H1 (cell line): ENCODE data around the gene SIX5. TPM values are rescaled to one million over a fixed set of nuclear protein-coding genes. Genes with fewer than 3 reads are reported as not detected.

ENCODE experiments used
- CTCF ChIA-PET: fragments of 300-600 bp; sonication (Branson Sonifier 250); formaldehyde crosslinking; loops from one replicate; lab custom pipeline; 2021; ENCODE audit not compliant: partially characterized antibody; lab: Charles Lee
- POLR2A ChIA-PET: fragments of 300-600 bp; sonication (Branson Sonifier 250); formaldehyde crosslinking; loops from one replicate; lab custom pipeline; 2021; ENCODE audit warnings: inconsistent platforms; ENCODE audit not compliant: partially characterized antibody; lab: Charles Lee
- DNase-seq, 2 experiments: peaks; one replicate each; pipeline versions ENCODE4 v3.0.0 to v3.0.0-alpha.2; 2010 to 2022; ENCODE audit warnings: low spot score in 2 of 2, low read depth in 1 of 2, mixed read lengths in 1 of 2
- FAIRE-seq: peaks from 2 replicates; lab custom pipeline; 2011; peaks lifted over from hg19 to GRCh38; lab: Jason Lieb, UNC
- H2AFZ ChIP-seq: 2 replicates; pipeline ENCODE4 v1.8.1; 2012; ENCODE audit warnings: low read length, inconsistent platforms
- H2AK5ac ChIP-seq: 2 replicates; pipeline ENCODE4 v1.6.1; 2013; ENCODE audit warnings: low read depth, low read length
- H2BK120ac ChIP-seq: replicated peaks from 2 replicates; pipeline ENCODE3; 2013; ENCODE audit warnings: low read depth, low read length, inconsistent platforms
- H2BK12ac ChIP-seq: 2 replicates; pipeline ENCODE4 v1.6.1; 2013; ENCODE audit warnings: low read depth, low read length
- H2BK15ac ChIP-seq: 2 replicates; pipeline ENCODE4 v1.6.1; 2013; ENCODE audit warnings: low read length
- H2BK20ac ChIP-seq: 2 replicates; pipeline ENCODE4 v1.6.1; 2013; ENCODE audit warnings: low read length
- H2BK5ac ChIP-seq: 2 replicates; pipeline ENCODE4 v1.6.1; 2013; ENCODE audit warnings: low read depth, low read length
- H3K14ac ChIP-seq: 2 replicates; pipeline ENCODE4 v1.6.1; 2013; ENCODE audit warnings: inconsistent platforms; ENCODE audit not compliant: insufficient read length
- H3K18ac ChIP-seq: 2 replicates; pipeline ENCODE4 v1.6.1; 2013; ENCODE audit warnings: low read length; ENCODE audit errors: extremely low read depth
- H3K23ac ChIP-seq: 2 replicates; pipeline ENCODE4 v1.6.1; 2013; ENCODE audit warnings: inconsistent platforms; ENCODE audit not compliant: insufficient read length
- H3K23me2 ChIP-seq: 2 replicates; pipeline ENCODE4 v1.6.1; 2013; ENCODE audit warnings: low read depth, low read length
- H3K27ac ChIP-seq: 2 replicates; pipeline ENCODE4 v1.6.1; 2011; ENCODE audit warnings: low read depth, low read length, inconsistent platforms
- H3K27me3 ChIP-seq, 4 experiments: replicated peaks in 1 of 4; 1 replicate in 1 of 4; 2 replicates in 3 of 4; pipeline versions ENCODE4 v1.6.1 to v1.8.1; 2011 to 2013; ENCODE audit warnings: low read length in 3 of 4, mild to moderate bottlenecking in 3 of 4, inconsistent platforms in 2 of 4, mixed read lengths in 2 of 4, moderate library complexity in 1 of 4; ENCODE audit not compliant: control insufficient read depth in 3 of 4, insufficient read depth in 3 of 4; ENCODE audit errors: extremely low read depth in 1 of 4
- H3K36me3 ChIP-seq, 4 experiments: 2 replicates each; pipeline versions ENCODE4 v1.6.1 to v1.8.1; 2011 to 2013; ENCODE audit warnings: mild to moderate bottlenecking in 4 of 4, low read length in 3 of 4, moderate library complexity in 2 of 4, control low read depth in 1 of 4, inconsistent platforms in 1 of 4; ENCODE audit not compliant: insufficient read depth in 4 of 4, control insufficient read depth in 2 of 4
- H3K4ac ChIP-seq: replicated peaks from 2 replicates; pipeline ENCODE3; 2013; ENCODE audit warnings: low read length, low read depth, mixed read lengths, inconsistent platforms; ENCODE audit not compliant: insufficient read length
- H3K4me1 ChIP-seq, 4 experiments: replicated peaks in 1 of 4; 1 replicate in 1 of 4; 2 replicates in 3 of 4; pipeline versions ENCODE4 v1.6.1 to v1.8.1; 2011 to 2013; ENCODE audit warnings: low read length in 3 of 4, inconsistent platforms in 2 of 4, mixed read lengths in 1 of 4; ENCODE audit not compliant: insufficient read depth in 4 of 4, control insufficient read depth in 3 of 4
- H3K4me2 ChIP-seq, 2 experiments: 2 replicates each; pipeline versions ENCODE4 v1.6.1 to v1.8.1; 2011 to 2013; ENCODE audit warnings: low read depth in 2 of 2, low read length in 2 of 2, control low read depth in 1 of 2, inconsistent platforms in 1 of 2, mild to moderate bottlenecking in 1 of 2; ENCODE audit not compliant: insufficient read depth in 1 of 2
- H3K4me3 ChIP-seq, 4 experiments: fragments of 200-600, 300-600 bp in 1 of 4; sonication (generic), shearing (Covaris generic), sonication (Bioruptor Twin) in 1 of 4; 2 replicates each; pipeline versions ENCODE4 v1.5.1 to v1.8.1; 2011 to 2016; ENCODE audit warnings: low read length in 4 of 4, low read depth in 3 of 4, control low read depth in 2 of 4, inconsistent platforms in 2 of 4, mild to moderate bottlenecking in 2 of 4, mixed read lengths in 1 of 4, moderate library complexity in 1 of 4; ENCODE audit not compliant: insufficient read depth in 2 of 4; ENCODE audit errors: extremely low read depth in 1 of 4
- H3K56ac ChIP-seq: replicated peaks from 2 replicates; pipeline ENCODE3; 2013; ENCODE audit warnings: low read depth, mild to moderate bottlenecking, mixed read lengths, low read length, inconsistent platforms; ENCODE audit not compliant: insufficient read length
- H3K79me1 ChIP-seq: 2 replicates; pipeline ENCODE4 v1.6.1; 2013; ENCODE audit warnings: low read depth, low read length, control low read depth
- H3K79me2 ChIP-seq, 2 experiments: 2 replicates each; pipeline versions ENCODE4 v1.6.1 to v1.8.1; 2012 to 2013; ENCODE audit warnings: low read length in 2 of 2, mild to moderate bottlenecking in 2 of 2, inconsistent platforms in 1 of 2; ENCODE audit not compliant: insufficient read depth in 2 of 2, control insufficient read depth in 1 of 2
- H3K9ac ChIP-seq, 4 experiments: replicated peaks in 1 of 4; 1 replicate in 1 of 4; 2 replicates in 3 of 4; pipeline versions ENCODE4 v1.6.1 to v1.8.1; 2011 to 2013; ENCODE audit warnings: low read depth in 3 of 4, low read length in 3 of 4, control low read depth in 2 of 4, mild to moderate bottlenecking in 2 of 4, moderate library complexity in 2 of 4, inconsistent platforms in 1 of 4; ENCODE audit errors: extremely low read depth in 1 of 4
- H3K9me3 ChIP-seq, 2 experiments: 2 replicates each; pipeline versions ENCODE4 v1.6.1 to v1.8.1; 2012 to 2013; ENCODE audit warnings: mild to moderate bottlenecking in 2 of 2, moderate library complexity in 2 of 2, control low read depth in 1 of 2, inconsistent platforms in 1 of 2, low read depth in 1 of 2, low read length in 1 of 2, mixed read lengths in 1 of 2; ENCODE audit not compliant: insufficient read depth in 2 of 2
- H4K20me1 ChIP-seq, 2 experiments: replicated peaks in 1 of 2; 2 replicates each; pipeline versions ENCODE3 to v1.8.1; 2011 to 2013; ENCODE audit warnings: inconsistent platforms in 2 of 2, low read length in 2 of 2, mild to moderate bottlenecking in 1 of 2; ENCODE audit not compliant: insufficient read depth in 2 of 2, control insufficient read depth in 1 of 2
- H4K5ac ChIP-seq: 2 replicates; pipeline ENCODE4 v1.6.1; 2013; ENCODE audit warnings: low read length, low read depth, mixed read lengths, inconsistent platforms; ENCODE audit not compliant: insufficient read length
- H4K8ac ChIP-seq: 2 replicates; pipeline ENCODE4 v1.8.0; 2013; ENCODE audit warnings: mild to moderate bottlenecking, moderate library complexity, low read length, inconsistent platforms; ENCODE audit not compliant: insufficient read depth; ENCODE audit errors: extremely low read depth
- H4K91ac ChIP-seq: replicated peaks from 2 replicates; pipeline ENCODE3; 2013; ENCODE audit warnings: low read length, mixed read lengths, inconsistent platforms; ENCODE audit not compliant: insufficient read length
- CBX5 ChIP-seq: fragments of 300-800, 300-1000 bp; sonication (generic); IDR thresholded peaks from 2 replicates; pipeline ENCODE4 v1.7.1; 2016; ENCODE audit warnings: antibody characterized with exemption, low read length, low read depth
- HDAC2 ChIP-seq, 2 experiments: fragments of 300-600 bp in 1 of 2; sonication (generic) in 1 of 2; IDR thresholded peaks; 2 replicates each; pipeline ENCODE4 v1.6.1; 2011 to 2012; ENCODE audit warnings: low read depth in 2 of 2, low read length in 2 of 2, mild to moderate bottlenecking in 2 of 2, moderate library complexity in 2 of 2, borderline replicate concordance in 1 of 2, inconsistent platforms in 1 of 2
- PHF8 ChIP-seq: fragments of 200-600 bp; sonication (generic); conservative IDR thresholded peaks from 2 replicates; pipeline ENCODE4 v1.7.1; 2012; ENCODE audit warnings: low read depth, mild to moderate bottlenecking, inconsistent platforms, low read length, moderate library complexity
- POU5F1 ChIP-seq: IDR thresholded peaks from 2 replicates; pipeline ENCODE4 v1.6.1; 2011; ENCODE audit warnings: low read depth, mild to moderate bottlenecking, low read length, moderate library complexity
- RBBP5 ChIP-seq: IDR thresholded peaks from 2 replicates; pipeline ENCODE4 v1.7.1; 2012; ENCODE audit warnings: low read depth, mild to moderate bottlenecking, inconsistent platforms, low read length, moderate library complexity, borderline replicate concordance
- RFX5 ChIP-seq: IDR thresholded peaks from 2 replicates; pipeline ENCODE4 v1.6.1; 2011; ENCODE audit warnings: low read depth, low read length, improper control_type of control experiment, borderline replicate concordance
- RXRA ChIP-seq: IDR thresholded peaks from 2 replicates; pipeline ENCODE4 v1.6.1; 2011; ENCODE audit warnings: low read depth, mild to moderate bottlenecking, low read length, moderate library complexity; ENCODE audit not compliant: insufficient read depth
- TAF1 ChIP-seq: IDR thresholded peaks from 2 replicates; pipeline ENCODE4 v1.6.1; 2011; ENCODE audit warnings: mild to moderate bottlenecking, low read depth, low read length
- TAF7 ChIP-seq: optimal IDR thresholded peaks from 2 replicates; pipeline ENCODE3; 2011; ENCODE audit warnings: low read depth, mild to moderate bottlenecking, inconsistent platforms, low read length, moderate library complexity, borderline replicate concordance
- TBP ChIP-seq: IDR thresholded peaks from 2 replicates; pipeline ENCODE4 v1.6.1; 2011; ENCODE audit warnings: low read depth, low read length, improper control_type of control experiment
- WGBS, 2 experiments: shearing (Covaris generic) in 1 of 2; methylation state at CpG; one replicate each; pipeline versions ENCODE4 v1.1.6 to v1.1.7; 2013 to 2015; ENCODE audit warnings: low lambda C conversion rate in 2 of 2, mixed read lengths in 2 of 2, inconsistent platforms in 1 of 2, low coverage in 1 of 2, missing lambda C conversion rate in 1 of 2; ENCODE audit not compliant: insufficient replicate concordance in 2 of 2, insufficient coverage in 1 of 2, insufficient read length in 1 of 2; ENCODE audit errors: extremely low coverage in 1 of 2, missing lambda C conversion rate in 1 of 2; 5-methylcytosine and 5-hydroxymethylcytosine counted together
- polyA plus RNA-seq, 7 experiments: library from polyadenylated mRNA; depleted of rRNA in 3 of 7; stranded (reverse) in 5 of 7; unstranded in 2 of 7; fragments of >200 nt in 5 of 7; fragments of 200-250 nt in 2 of 7; gene quantifications; 1 replicate in 5 of 7; 2 replicates in 1 of 7; 4 replicates in 1 of 7; pipeline versions ENCODE4 v1.2.1 to v1.2.3, GENCODE V29; 2011 to 2013; ENCODE audit warnings: missing spikeins in 2 of 7, mixed read lengths in 2 of 7
- total RNA-seq: library from RNA; stranded (reverse); fragmentation: NEBNext Ultra II Directional; extraction: Animal tissue kit (Norgen Biotek cat#: 25700); gene quantifications from 2 replicates; pipeline ENCODE4 v1.2.1, GENCODE V29; 2021

The SIX5 gene
- total and polyA plus RNA-seq, 2 of the 8 experiments (the other 6 are each of a cell fraction or from before 2014, with no cell fraction given) = 20.9 to 24.2 TPM

GRCh38 chr19:45792470-45793177 is 23.6 kb upstream of the SIX5 start, which contains the start of gene DMWD:
Gene DMWD, minus strand, starts transcription at chr19:45792845. Its CDS starts 89 bp downstream, at chr19:45792756.
- Histone ChIP-seq H2BK5ac (no peak within 1 kb of the TSS), H2BK15ac (no peak within 1 kb of the TSS), H3K9ac (peak within 1 kb of the TSS; percentile 80 to 98 (median 92)), H2BK120ac (no peak within 1 kb of the TSS), H3K14ac (no peak within 1 kb of the TSS), H3K9me3 (no peaks in the 10 kb centered on the region), H4K8ac (peak within 1 kb of the TSS; percentile 98), H3K56ac (peak within 1 kb of the TSS; percentile 92), H2BK12ac (0 out of 2 replicates have a peak within 1 kb of the TSS, but pooled peaks have one; percentile 31), H3K4ac (no peak within 1 kb of the TSS), H2BK20ac (no peak within 1 kb of the TSS), H3K79me1 (peaks cover 10% of the 10 kb centered on the region), H3K23me2 (peaks cover 4% of the 10 kb centered on the region; the same call in 1 of the 2 replicates), H3K27ac (peak within 1 kb of the TSS; percentile 83; the same call in 1 of the 2 replicates), H4K20me1 (peaks cover 0 to 7% of the 10 kb centered on the region in 2 experiments), H4K5ac (peak within 1 kb of the TSS; percentile 75), H3K79me2 (peaks cover 0 to 12% of the 10 kb centered on the region in 2 experiments; a peak in 2 of 4 replicates), H3K4me3 (peak within 1 kb of the TSS; percentile 67 to 100 (median 86)), H4K91ac (no peak within 1 kb of the TSS), H3K27me3 (no peaks in the 10 kb centered on the region), H3K4me2 (peak within 1 kb of the TSS; percentile 95 to 99), H3K4me1 (peaks cover 0 to 6% (median 4%) of the 10 kb centered on the region in 4 experiments; a peak in 3 of 7 replicates), H2AFZ (no peak within 1 kb of the TSS; the same call in 1 of the 2 replicates), H3K36me3 (peaks cover 0 to 14% (median 10%) of the 10 kb centered on the region in 4 experiments; a peak in 6 of 8 replicates), H2AK5ac (no peak within 1 kb of the TSS), H3K18ac (no peak within 1 kb of the TSS; the same call in 1 of the 2 replicates), H3K23ac (no peak within 1 kb of the TSS)
- peak; percentile 97 to 100 for DNase-seq
- POLR2A ChIA-PET = interaction anchor here (0.6 to 4.3 kb wide), 19 partner anchors 11 to 475 kb away, joined by 3 to 39 read pairs (median 4); partner anchors contain the start of genes DMPK, FOXA3, QPCTL and RSPH6A
- FAIRE-seq = peak; percentile 69
- WGBS, 2 experiments = 1% methylated on average over 34 of the region's 86 CpGs; no CpG with 5 or more reads in 1 of the 2 experiments
- CTCF ChIA-PET = interaction anchor here (0.6 to 2.1 kb wide), 9 partner anchors 9 to 149 kb away, joined by 3 to 7 read pairs (median 4); partner anchors contain the start of genes IRF2BP1 and SIX5
- TF ChIP-seq CBX5 = no peak
- no peak for TF ChIP-seq RFX5
- TF ChIP-seq TAF7 = peak; percentile 51
- no peak; the same call in 1 of the 2 replicates for TF ChIP-seq TBP
- TF ChIP-seq TAF1 = peak; percentile 82
- TF ChIP-seq POU5F1 = no peak
- no peak for TF ChIP-seq RXRA
- TF ChIP-seq PHF8 = peak; percentile 99
- no peak for TF ChIP-seq RBBP5
- TF ChIP-seq HDAC2 (IDR thresholded peaks at IDR 0.05; ENCODE audit: borderline replicate concordance in 1 of 2, low read depth in 2 of 2, low read length in 2 of 2) = no peak
